ENCODE measurements around the gene SLC22A15. TPM values are rescaled to one million over a fixed set of nuclear protein-coding genes. Genes with fewer than 3 reads are reported as not detected.

The SLC22A15 gene
- total RNA-seq, 1 experiment from 2014 or later, result not detected

DNA sequence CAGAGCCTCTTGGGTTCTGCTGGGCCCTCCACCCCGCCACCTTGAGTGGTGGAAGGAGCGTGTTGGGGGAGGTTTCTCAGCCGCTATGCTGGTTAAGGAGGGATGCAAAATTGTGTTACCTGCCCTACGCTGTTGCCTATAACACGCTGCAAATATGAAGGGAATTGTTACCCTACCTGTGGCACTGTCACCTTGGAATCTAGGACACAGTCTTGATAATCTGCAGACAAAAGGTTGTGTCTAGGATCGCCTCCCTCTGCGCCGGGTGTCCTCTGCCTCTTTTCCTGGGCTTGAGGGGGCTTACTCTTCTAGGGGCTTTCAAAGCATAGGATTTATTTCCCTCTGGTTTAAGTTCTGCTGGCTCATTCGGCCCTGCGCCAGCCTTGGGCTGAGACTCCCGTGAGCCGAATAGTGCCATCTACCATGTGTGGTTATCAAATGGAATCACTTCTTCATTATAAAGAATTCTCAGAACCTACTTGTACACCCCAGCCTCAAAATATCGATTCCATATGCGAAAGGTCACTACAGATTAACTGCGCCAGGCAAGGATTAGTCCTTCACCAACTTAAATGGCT, 697 bp downstream of the SLC22A15 start:
- Histone ChIP-seq H3K4me3 (ENCODE audit: low read length) (no peak overlapping the region), H3K79me2 (ENCODE audit: low read length) (no peaks in the 10 kb centered on the region)

DNA sequence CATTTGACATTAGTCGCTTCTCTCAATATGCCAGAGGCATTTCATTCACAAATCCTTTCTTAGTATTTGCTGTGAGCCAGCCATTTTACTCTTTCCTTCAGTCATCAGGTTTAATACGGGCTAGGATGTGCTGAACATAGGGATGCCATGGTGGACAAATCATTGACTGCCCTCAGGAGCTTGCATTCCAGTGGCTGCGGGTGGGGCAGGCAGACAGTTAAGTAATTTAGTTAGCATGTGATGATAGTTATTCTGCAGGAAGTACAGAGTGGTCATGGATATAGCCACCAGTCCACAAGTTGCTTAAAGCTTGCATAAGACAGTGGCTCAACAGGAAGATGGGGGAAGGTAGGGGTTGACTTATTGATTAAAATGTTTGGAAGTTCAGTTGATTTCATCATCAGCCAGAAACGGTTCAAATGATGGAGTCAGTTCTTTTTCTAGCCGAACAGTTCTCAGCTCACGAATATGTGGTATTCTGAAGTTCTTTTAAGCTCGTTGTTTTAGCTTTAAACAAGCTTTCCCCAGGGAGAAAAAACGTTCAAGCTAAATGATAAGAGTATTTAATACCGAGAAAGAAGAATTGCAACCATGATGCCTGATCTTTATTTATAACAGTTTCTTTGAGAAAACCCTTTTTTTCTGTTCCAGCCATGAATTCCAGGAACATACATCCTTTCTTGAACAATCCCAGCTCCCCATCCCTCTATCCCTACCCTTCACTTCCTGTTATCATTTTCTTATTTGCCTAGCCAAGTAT, 1.4 kb downstream of the SLC22A15 start:
- no peaks in the 10 kb centered on the region for H4K20me1 ChIP-seq (ENCODE audit: insufficient read depth, low read depth, low read length)
- H2AFZ ChIP-seq (ENCODE audit: low read length), result no peak overlapping the region
- no peaks in the 10 kb centered on the region for H3K9me2 ChIP-seq (replicated peaks; ENCODE audit: insufficient read depth, low read length)
- DNase-seq, result no peak
- H3K4me3 ChIP-seq (ENCODE audit: low read length), result no peak overlapping the region
- H3K4me1 ChIP-seq (ENCODE audit: low read length), result no peaks in the 10 kb centered on the region
- H3K27ac ChIP-seq (ENCODE audit: low read length), result no peak overlapping the region
- H3K4me2 ChIP-seq (ENCODE audit: low read depth, low read length, poor library complexity, severe bottlenecking), result no peak overlapping the region
- H3K79me2 ChIP-seq (ENCODE audit: low read length), result no peaks in the 10 kb centered on the region
- H3K36me3 ChIP-seq (ENCODE audit: insufficient read depth, low read length), result no peaks in the 10 kb centered on the region
- no peaks in the 10 kb centered on the region for H3K27me3 ChIP-seq (ENCODE audit: low read length)
- no peak overlapping the region for H3K9ac ChIP-seq (ENCODE audit: low read length)
- no peaks in the 10 kb centered on the region for H3K9me3 ChIP-seq (ENCODE audit: low read length)

More for the DNA sequence above, 697 bp downstream of the SLC22A15 start:
- no peak overlapping the region for H3K9ac ChIP-seq (ENCODE audit: low read length)
- no peaks in the 10 kb centered on the region for H3K4me1 ChIP-seq (ENCODE audit: low read length)
- H2AFZ ChIP-seq (ENCODE audit: low read length), result no peak overlapping the region
- no peaks in the 10 kb centered on the region for H3K9me2 ChIP-seq (replicated peaks; ENCODE audit: insufficient read depth, low read length)
- H3K4me2 ChIP-seq (ENCODE audit: low read depth, low read length, poor library complexity, severe bottlenecking), result no peak overlapping the region
- H3K27me3 ChIP-seq (ENCODE audit: low read length), result no peaks in the 10 kb centered on the region
- no peaks in the 10 kb centered on the region for H4K20me1 ChIP-seq (ENCODE audit: insufficient read depth, low read depth, low read length)
- no peaks in the 10 kb centered on the region for H3K36me3 ChIP-seq (ENCODE audit: insufficient read depth, low read length)
- no peak overlapping the region for H3K27ac ChIP-seq (ENCODE audit: low read length)
- no peak for DNase-seq
- no peaks in the 10 kb centered on the region for H3K9me3 ChIP-seq (ENCODE audit: low read length)

DNA sequence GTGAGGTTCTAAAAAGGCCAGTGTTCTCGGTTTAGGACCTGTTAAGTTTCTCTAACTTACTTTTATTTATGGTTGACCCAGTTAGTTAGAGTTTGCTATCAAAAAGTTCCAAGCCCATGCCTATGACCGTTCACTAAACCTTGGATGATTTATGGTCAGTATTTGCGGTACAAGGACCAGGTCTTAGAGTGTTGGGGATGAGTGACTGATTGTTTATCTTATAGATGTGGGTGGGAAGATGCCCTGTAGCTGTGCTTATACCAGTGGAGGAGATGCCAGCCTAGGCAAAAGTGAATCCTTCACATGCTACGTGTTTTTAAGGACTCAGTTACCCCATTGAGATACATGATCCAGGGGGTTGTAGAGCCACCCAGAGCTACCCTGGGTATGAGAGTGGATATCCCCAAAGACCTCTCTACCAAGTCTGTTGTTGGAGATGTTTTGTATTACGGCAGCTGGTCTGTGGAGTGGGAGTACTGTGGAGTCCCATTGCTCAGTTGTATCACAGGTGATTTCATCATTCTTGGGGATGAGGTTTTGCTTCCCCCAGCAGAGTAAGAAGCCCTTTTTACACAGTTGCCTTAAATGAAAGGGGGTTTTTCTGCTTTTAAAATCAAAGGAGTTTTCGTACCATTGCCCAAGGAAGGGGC, 2.1 kb downstream of the SLC22A15 start:
- Histone ChIP-seq H3K4me1 (ENCODE audit: low read length) (no peaks in the 10 kb centered on the region), H4K20me1 (ENCODE audit: insufficient read depth, low read depth, low read length) (no peaks in the 10 kb centered on the region), H3K36me3 (ENCODE audit: insufficient read depth, low read length) (no peaks in the 10 kb centered on the region), H3K79me2 (ENCODE audit: low read length) (no peaks in the 10 kb centered on the region), H3K9me2 (replicated peaks; ENCODE audit: insufficient read depth, low read length) (no peaks in the 10 kb centered on the region), H3K9ac (ENCODE audit: low read length) (no peak overlapping the region), H3K4me3 (ENCODE audit: low read length) (no peak overlapping the region), H2AFZ (ENCODE audit: low read length) (no peak overlapping the region), H3K4me2 (ENCODE audit: low read depth, low read length, poor library complexity, severe bottlenecking) (no peak overlapping the region), H3K9me3 (ENCODE audit: low read length) (no peaks in the 10 kb centered on the region), H3K27me3 (ENCODE audit: low read length) (no peaks in the 10 kb centered on the region), H3K27ac (ENCODE audit: low read length) (no peak overlapping the region)
- DNase-seq, result no peak

DNA sequence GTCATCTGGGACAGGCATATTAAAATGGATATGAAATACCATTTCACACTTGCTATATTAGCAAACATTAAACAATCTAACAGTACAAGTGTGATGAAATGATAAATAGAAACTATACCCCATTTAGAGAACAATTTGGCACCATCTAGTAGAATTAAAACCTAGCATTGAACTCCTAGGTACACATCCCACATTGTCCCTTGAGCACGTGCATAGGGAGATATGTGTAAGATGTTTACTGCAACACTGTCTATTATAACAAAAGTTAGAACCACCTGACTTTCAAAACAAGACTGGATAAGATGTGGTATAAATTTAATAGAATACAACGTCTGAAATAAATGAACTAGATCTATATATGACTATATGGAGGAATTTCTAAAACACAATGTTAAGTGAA, 3.8 kb downstream of the SLC22A15 start:
- Histone ChIP-seq H3K9me3 (ENCODE audit: low read length) (no peaks in the 10 kb centered on the region), H4K20me1 (ENCODE audit: insufficient read depth, low read depth, low read length) (no peaks in the 10 kb centered on the region), H3K27ac (ENCODE audit: low read length) (no peak overlapping the region), H3K4me3 (ENCODE audit: low read length) (no peak overlapping the region), H3K9me2 (replicated peaks; ENCODE audit: insufficient read depth, low read length) (no peaks in the 10 kb centered on the region), H3K36me3 (ENCODE audit: insufficient read depth, low read length) (no peaks in the 10 kb centered on the region), H3K4me1 (ENCODE audit: low read length) (no peaks in the 10 kb centered on the region), H3K9ac (ENCODE audit: low read length) (no peak overlapping the region), H3K4me2 (ENCODE audit: low read depth, low read length, poor library complexity, severe bottlenecking) (no peak overlapping the region), H2AFZ (ENCODE audit: low read length) (no peak overlapping the region), H3K79me2 (ENCODE audit: low read length) (no peaks in the 10 kb centered on the region), H3K27me3 (ENCODE audit: low read length) (no peaks in the 10 kb centered on the region)
- DNase-seq, result no peak

DNA sequence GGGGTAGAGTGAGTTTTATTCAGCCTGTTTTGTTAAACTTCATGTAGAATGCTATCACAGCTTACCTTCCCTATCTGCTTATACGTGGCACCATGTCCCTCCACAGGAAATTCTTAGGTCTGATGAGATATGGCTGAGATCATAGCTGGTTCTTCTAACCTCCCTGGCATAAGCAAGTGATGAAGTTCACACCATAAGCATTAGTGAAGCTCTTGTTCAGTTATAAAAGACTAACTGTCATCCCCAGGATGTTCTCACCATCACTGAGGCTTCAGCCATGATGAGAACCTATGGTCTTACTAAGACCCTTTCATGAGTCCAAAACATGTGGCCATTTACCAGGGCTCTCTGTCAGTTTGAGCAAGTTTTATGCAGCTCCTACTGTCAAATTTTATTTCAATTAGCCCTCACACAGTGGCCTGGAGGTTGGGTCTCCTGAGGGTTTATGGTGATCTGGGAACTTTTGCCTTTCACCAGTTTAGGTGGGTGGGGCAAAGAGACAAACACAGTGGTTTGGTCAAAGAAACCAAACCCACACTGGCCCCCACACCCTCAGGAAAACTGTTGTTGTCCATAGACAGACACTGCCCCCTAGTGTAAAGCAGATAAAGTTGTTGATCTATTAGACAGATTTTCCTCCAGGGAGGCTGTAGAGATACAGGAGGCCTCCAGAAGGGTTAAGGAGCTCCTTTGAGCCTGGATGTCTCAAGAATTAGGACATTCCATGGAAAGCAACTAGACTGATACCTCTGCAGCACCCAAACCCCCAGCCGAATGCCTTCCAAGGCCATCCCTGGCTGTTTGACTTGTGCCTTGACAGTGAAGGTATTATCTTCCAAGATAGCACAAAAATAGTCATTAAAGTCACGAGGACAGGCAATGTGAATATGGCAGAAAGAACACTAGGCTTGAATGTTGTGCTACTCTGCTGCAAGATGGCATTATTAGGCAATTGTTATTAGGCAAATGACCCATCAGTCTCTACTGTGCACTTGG, 5.0 kb downstream of the SLC22A15 start:
- Histone ChIP-seq H3K4me1 (ENCODE audit: low read length) (no peaks in the 10 kb centered on the region), H3K4me2 (ENCODE audit: low read depth, low read length, poor library complexity, severe bottlenecking) (no peak overlapping the region), H3K9ac (ENCODE audit: low read length) (no peak overlapping the region), H3K79me2 (ENCODE audit: low read length) (no peaks in the 10 kb centered on the region), H3K27me3 (ENCODE audit: low read length) (no peaks in the 10 kb centered on the region), H3K4me3 (ENCODE audit: low read length) (no peak overlapping the region), H4K20me1 (ENCODE audit: insufficient read depth, low read depth, low read length) (no peaks in the 10 kb centered on the region), H3K27ac (ENCODE audit: low read length) (no peak overlapping the region), H3K9me2 (replicated peaks; ENCODE audit: insufficient read depth, low read length) (no peaks in the 10 kb centered on the region), H3K9me3 (ENCODE audit: low read length) (no peaks in the 10 kb centered on the region), H3K36me3 (ENCODE audit: insufficient read depth, low read length) (no peaks in the 10 kb centered on the region), H2AFZ (ENCODE audit: low read length) (no peak overlapping the region)
- DNase-seq, result peak; percentile 72

DNA sequence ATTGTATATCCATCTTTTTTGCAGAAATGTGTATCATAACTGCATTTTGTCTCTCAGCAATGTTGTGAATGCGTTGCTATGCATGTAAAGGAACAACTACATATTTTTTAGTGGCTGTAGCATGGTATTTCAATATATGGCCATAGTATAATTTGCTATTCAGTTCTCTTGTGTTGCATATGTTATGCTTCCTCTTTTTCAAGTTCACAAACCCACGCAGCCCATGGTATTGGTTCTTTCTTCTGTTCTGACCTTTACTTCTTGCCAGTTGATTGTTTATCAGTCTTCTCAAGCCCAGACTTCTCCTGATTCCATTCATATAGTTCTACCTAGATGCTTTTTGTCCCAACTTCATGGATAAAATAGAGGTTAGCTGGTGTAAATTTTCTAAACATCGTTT, 6.1 kb downstream of the SLC22A15 start:
- H3K27ac ChIP-seq (ENCODE audit: low read length), result no peak overlapping the region
- no peaks in the 10 kb centered on the region for H3K27me3 ChIP-seq (ENCODE audit: low read length)
- DNase-seq, result no peak
- no peak overlapping the region for H3K4me2 ChIP-seq (ENCODE audit: low read depth, low read length, poor library complexity, severe bottlenecking)
- no peak overlapping the region for H2AFZ ChIP-seq (ENCODE audit: low read length)
- no peaks in the 10 kb centered on the region for H3K36me3 ChIP-seq (ENCODE audit: insufficient read depth, low read length)
- no peaks in the 10 kb centered on the region for H3K4me1 ChIP-seq (ENCODE audit: low read length)
- no peaks in the 10 kb centered on the region for H3K9me2 ChIP-seq (replicated peaks; ENCODE audit: insufficient read depth, low read length)
- H3K9ac ChIP-seq (ENCODE audit: low read length), result no peak overlapping the region
- H3K79me2 ChIP-seq (ENCODE audit: low read length), result no peaks in the 10 kb centered on the region
- no peaks in the 10 kb centered on the region for H3K9me3 ChIP-seq (ENCODE audit: low read length)
- H4K20me1 ChIP-seq (ENCODE audit: insufficient read depth, low read depth, low read length), result no peaks in the 10 kb centered on the region
- H3K4me3 ChIP-seq (ENCODE audit: low read length), result no peak overlapping the region

DNA sequence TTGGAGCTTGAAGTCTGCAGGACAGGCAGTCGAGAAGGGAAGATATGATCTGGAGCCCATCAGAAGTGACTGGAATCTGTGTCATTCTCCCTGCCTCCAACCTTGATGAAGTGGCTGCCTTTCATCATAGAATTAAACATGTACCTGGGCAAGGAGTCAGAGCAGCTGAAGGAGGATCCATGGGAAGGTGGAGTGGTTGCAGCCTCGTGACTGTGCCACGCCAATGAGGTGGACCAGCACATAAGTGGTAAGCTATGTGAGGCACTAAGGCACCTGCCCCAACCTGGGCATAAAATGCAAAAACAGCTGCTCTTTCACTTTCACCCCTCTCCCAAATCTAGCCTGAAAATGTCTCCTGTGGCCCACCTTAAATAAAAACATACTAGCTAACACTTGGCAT, 7.3 kb downstream of the SLC22A15 start:
- Histone ChIP-seq H3K27me3 (ENCODE audit: low read length) (no peaks in the 10 kb centered on the region), H3K79me2 (ENCODE audit: low read length) (no peaks in the 10 kb centered on the region), H3K4me3 (ENCODE audit: low read length) (no peak overlapping the region), H2AFZ (ENCODE audit: low read length) (no peak overlapping the region), H3K27ac (ENCODE audit: low read length) (no peak overlapping the region), H4K20me1 (ENCODE audit: insufficient read depth, low read depth, low read length) (no peaks in the 10 kb centered on the region), H3K9me2 (replicated peaks; ENCODE audit: insufficient read depth, low read length) (no peaks in the 10 kb centered on the region), H3K9me3 (ENCODE audit: low read length) (no peaks in the 10 kb centered on the region), H3K9ac (ENCODE audit: low read length) (no peak overlapping the region), H3K4me2 (ENCODE audit: low read depth, low read length, poor library complexity, severe bottlenecking) (no peak overlapping the region), H3K4me1 (ENCODE audit: low read length) (no peaks in the 10 kb centered on the region), H3K36me3 (ENCODE audit: insufficient read depth, low read length) (no peaks in the 10 kb centered on the region)
- no peak for DNase-seq

DNA sequence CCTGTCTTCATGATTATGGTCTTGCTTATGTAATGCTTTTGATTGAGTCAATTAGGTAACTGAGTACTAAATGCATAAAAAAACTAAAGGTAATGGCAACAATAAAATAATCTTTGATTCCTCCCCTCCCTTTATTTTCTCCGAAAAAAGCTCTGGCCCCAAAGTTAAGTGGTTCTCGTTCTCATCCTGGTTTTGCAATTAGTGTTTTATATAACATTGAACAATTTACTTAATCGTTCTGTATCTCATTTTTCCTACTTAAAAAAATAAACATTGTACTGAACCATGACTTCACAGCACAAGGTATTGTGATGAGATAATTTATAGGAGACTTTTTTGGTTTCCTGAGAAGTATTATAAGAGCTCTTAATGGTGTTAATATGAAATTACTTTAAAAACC, 11.3 kb downstream of the SLC22A15 start:
- no peaks in the 10 kb centered on the region for H3K9me3 ChIP-seq (ENCODE audit: low read length)
- H3K4me1 ChIP-seq (ENCODE audit: low read length), result no peaks in the 10 kb centered on the region
- no peaks in the 10 kb centered on the region for H3K9me2 ChIP-seq (replicated peaks; ENCODE audit: insufficient read depth, low read length)
- no peaks in the 10 kb centered on the region for H3K27me3 ChIP-seq (ENCODE audit: low read length)
- H3K27ac ChIP-seq (ENCODE audit: low read length), result no peak overlapping the region
- DNase-seq, result no peak
- no peak overlapping the region for H3K9ac ChIP-seq (ENCODE audit: low read length)
- H3K4me2 ChIP-seq (ENCODE audit: low read depth, low read length, poor library complexity, severe bottlenecking), result no peak overlapping the region
- no peaks in the 10 kb centered on the region for H4K20me1 ChIP-seq (ENCODE audit: insufficient read depth, low read depth, low read length)
- H3K79me2 ChIP-seq (ENCODE audit: low read length), result no peaks in the 10 kb centered on the region
- no peaks in the 10 kb centered on the region for H3K36me3 ChIP-seq (ENCODE audit: insufficient read depth, low read length)
- H2AFZ ChIP-seq (ENCODE audit: low read length), result no peak overlapping the region
- no peak overlapping the region for H3K4me3 ChIP-seq (ENCODE audit: low read length)

All from Karpas-422 (cell line).